GM13976 (cell line): ENCODE results near the gene CAPN2.
"Not testable (repeated sequence)": the region's sequence is repeated elsewhere in the genome, so short reads cannot be mapped to it uniquely, and the experiment has no call there.

Experiments
- DNase-seq: peaks from one replicate; pipeline ENCODE4 v3.0.0; 2012; ENCODE audit warnings: low spot score
- in situ Hi-C: fragments of 300-500 bp; cut with MboI; formaldehyde crosslinking; loops from one replicate; pipeline ENCODE4 v1.12.0; 2022; ENCODE audit warnings: low sequenced_read_pairs, mixed read lengths, inconsistent platforms; ENCODE audit not compliant: unreplicated experiment
- TF ChIP-seq, protein P1 (sequence below): IDR thresholded peaks from 2 replicates; pipeline ENCODE4 v1.5.1; 2012; ENCODE audit warnings: borderline replicate concordance, mild to moderate bottlenecking; ENCODE audit not compliant: insufficient read depth; ENCODE audit errors: extremely low read depth, missing control alignments, control extremely low read depth

Gene CAPN2

DNA sequence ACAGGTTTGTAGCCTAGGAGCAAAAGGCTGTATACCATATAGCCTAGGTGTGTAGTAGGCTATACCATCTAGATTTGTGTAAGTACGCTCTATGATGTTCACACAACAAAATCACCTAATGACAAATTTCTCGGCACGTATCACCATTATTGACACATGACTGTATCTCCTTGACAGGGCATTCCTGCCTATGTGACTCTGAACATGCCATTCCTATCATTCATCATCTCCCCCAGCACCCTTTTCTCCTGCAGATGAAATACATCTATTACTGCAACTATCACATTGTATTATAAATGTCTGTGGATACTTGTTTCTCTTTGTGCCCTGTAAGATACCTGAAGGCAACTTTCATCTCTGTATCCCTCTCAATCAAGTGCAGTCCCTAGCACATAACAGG is 103.5 kb downstream of the CAPN2 start:
- TF ChIP-seq, protein P1, sequence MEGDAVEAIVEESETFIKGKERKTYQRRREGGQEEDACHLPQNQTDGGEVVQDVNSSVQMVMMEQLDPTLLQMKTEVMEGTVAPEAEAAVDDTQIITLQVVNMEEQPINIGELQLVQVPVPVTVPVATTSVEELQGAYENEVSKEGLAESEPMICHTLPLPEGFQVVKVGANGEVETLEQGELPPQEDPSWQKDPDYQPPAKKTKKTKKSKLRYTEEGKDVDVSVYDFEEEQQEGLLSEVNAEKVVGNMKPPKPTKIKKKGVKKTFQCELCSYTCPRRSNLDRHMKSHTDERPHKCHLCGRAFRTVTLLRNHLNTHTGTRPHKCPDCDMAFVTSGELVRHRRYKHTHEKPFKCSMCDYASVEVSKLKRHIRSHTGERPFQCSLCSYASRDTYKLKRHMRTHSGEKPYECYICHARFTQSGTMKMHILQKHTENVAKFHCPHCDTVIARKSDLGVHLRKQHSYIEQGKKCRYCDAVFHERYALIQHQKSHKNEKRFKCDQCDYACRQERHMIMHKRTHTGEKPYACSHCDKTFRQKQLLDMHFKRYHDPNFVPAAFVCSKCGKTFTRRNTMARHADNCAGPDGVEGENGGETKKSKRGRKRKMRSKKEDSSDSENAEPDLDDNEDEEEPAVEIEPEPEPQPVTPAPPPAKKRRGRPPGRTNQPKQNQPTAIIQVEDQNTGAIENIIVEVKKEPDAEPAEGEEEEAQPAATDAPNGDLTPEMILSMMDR, result no peak
- no peak for DNase-seq
- in situ Hi-C loops, result loop anchor here (25.0 kb wide), 1 partner anchor 521 kb away; the partner anchor contains the start of gene NVL

DNA sequence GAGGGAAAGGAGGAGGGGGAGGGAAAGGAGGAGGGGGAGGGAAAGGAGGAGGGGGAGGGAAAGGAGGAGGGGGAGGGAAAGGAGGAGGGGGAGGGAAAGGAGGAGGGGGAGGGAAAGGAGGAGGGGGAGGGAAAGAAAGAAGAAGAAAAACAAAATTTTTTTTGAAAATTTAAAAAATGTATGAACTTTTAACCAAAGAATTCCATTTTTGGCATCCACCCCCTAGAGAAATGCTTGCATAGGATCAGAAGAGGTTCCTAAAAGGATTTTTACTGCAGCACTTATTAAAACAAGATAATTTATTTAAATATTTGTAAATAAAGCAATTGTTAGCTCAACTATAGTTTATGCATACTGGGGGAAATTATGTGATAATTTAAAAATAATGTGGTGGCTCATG is 104.9 kb downstream of the CAPN2 start:
- DNase-seq, result not testable (repeated sequence)
- in situ Hi-C loops, result loop anchor here (25.0 kb wide), 1 partner anchor 520 kb away; the partner anchor contains the start of gene NVL

- no peak for DNase-seq
- in situ Hi-C loops, result loop anchor here (25.0 kb wide), 1 partner anchor 517 kb away; the partner anchor contains the start of gene NVL
- TF ChIP-seq, protein P1, result no peak
Observed at GRCh38 chr1:223819730-223820514, 107.6 kb downstream of the CAPN2 start.

GRCh38 chr1:223820515-223820858 is 108.1 kb downstream of the CAPN2 start:
- in situ Hi-C loops, result loop anchor here (25.0 kb wide), 1 partner anchor 517 kb away; the partner anchor contains the start of gene NVL
- TF ChIP-seq, protein P1, result no peak
- no peak for DNase-seq

GRCh38 chr1:223820971-223821370 is 108.6 kb downstream of the CAPN2 start:
- TF ChIP-seq, protein P1, result no peak
- DNase-seq, result no peak
- in situ Hi-C loops, result loop anchor here (25.0 kb wide), 1 partner anchor 516 kb away; the partner anchor contains the start of gene NVL

- DNase-seq, result no peak
- TF ChIP-seq, protein P1, result no peak
- in situ Hi-C loops, result loop anchor here (25.0 kb wide), 1 partner anchor 513 kb away; the partner anchor contains the start of gene NVL
Observed at GRCh38 chr1:223824287-223824686, 111.9 kb downstream of the CAPN2 start.

GRCh38 chr1:223824712-223825111 is 112.4 kb downstream of the CAPN2 start:
- DNase-seq, result no peak
- in situ Hi-C loops, result loop anchor here (25.0 kb wide), 1 partner anchor 513 kb away; the partner anchor contains the start of gene NVL
- TF ChIP-seq, protein P1, result no peak
